Colonic mucosa (tissue), 4 donors: ENCODE measurements around the gene HOXB8. TPM values are rescaled to one million over a fixed set of nuclear protein-coding genes. Genes with fewer than 3 reads are reported as not detected.

Experiments used
- DNase-seq: peaks from one replicate; pipeline ENCODE4 v3.0.0-alpha.2; 2020
- H3K27ac ChIP-seq: fragments of 200-600 bp; one replicate; pipeline ENCODE4 v1.8.0; 2021
- H3K27me3 ChIP-seq: fragments of 200-600 bp; one replicate; pipeline ENCODE4 v1.8.0; 2021
- H3K36me3 ChIP-seq: fragments of 200-600 bp; one replicate; pipeline ENCODE4 v1.8.0; 2021
- H3K4me1 ChIP-seq: fragments of 200-600 bp; one replicate; pipeline ENCODE4 v1.8.0; 2021; ENCODE audit warnings: mild to moderate bottlenecking
- H3K4me3 ChIP-seq: fragments of 200-600 bp; one replicate; pipeline ENCODE4 v1.8.0; 2021
- H3K9ac ChIP-seq, 2 donors: one replicate each; pipeline ENCODE4 v1.7.0; 2013; ENCODE audit warnings: control low read depth in 2 of 2, low read depth in 2 of 2, low read length in 2 of 2
- H3K9me3 ChIP-seq: fragments of 200-600 bp; one replicate; pipeline ENCODE4 v1.8.0; 2021
- intact Hi-C: fragments of 100-400 bp; cut with DNase I; formaldehyde crosslinking; loops from one replicate; pipeline ENCODE4 v1.14.1; 2022
- total RNA-seq, 2 donors: library from RNA; stranded (reverse); fragmentation: NEBNext Ultra II Directional in 1 of 2; extraction: Animal tissue kit (Norgen Biotek cat#: 25700) in 1 of 2; gene quantifications; one replicate each; pipeline ENCODE4 v1.2.1, GENCODE V29; 2021
- TF ChIP-seq, protein P1 (sequence below): fragments of 200-600 bp; IDR thresholded peaks from one replicate; pipeline ENCODE4 v1.8.0; 2022; ENCODE audit warnings: antibody characterized with exemption, mild to moderate bottlenecking
- donor health status: healthy.
- donor health status: DM: no; HTN: no; CAD: no.
- donor health status: DM: no; HTN: no; CAD: no.

The HOXB8 gene
- total RNA-seq, 2 donors from 2014 or later, result 4.2 to 7.4 TPM

- peak overlapping the region; percentile 80 for H3K27ac ChIP-seq
- peak overlapping the region; percentile 57 for H3K4me3 ChIP-seq
- H3K9ac ChIP-seq, result peak overlapping the region; percentile 75 to 89
- peaks cover 8% of the 10 kb centered on the region for H3K27me3 ChIP-seq
- no peak for DNase-seq
- peaks cover 2% of the 10 kb centered on the region for H3K4me1 ChIP-seq
- H3K36me3 ChIP-seq, result no peaks in the 10 kb centered on the region
- no peaks in the 10 kb centered on the region for H3K9me3 ChIP-seq
- TF ChIP-seq, protein P1, sequence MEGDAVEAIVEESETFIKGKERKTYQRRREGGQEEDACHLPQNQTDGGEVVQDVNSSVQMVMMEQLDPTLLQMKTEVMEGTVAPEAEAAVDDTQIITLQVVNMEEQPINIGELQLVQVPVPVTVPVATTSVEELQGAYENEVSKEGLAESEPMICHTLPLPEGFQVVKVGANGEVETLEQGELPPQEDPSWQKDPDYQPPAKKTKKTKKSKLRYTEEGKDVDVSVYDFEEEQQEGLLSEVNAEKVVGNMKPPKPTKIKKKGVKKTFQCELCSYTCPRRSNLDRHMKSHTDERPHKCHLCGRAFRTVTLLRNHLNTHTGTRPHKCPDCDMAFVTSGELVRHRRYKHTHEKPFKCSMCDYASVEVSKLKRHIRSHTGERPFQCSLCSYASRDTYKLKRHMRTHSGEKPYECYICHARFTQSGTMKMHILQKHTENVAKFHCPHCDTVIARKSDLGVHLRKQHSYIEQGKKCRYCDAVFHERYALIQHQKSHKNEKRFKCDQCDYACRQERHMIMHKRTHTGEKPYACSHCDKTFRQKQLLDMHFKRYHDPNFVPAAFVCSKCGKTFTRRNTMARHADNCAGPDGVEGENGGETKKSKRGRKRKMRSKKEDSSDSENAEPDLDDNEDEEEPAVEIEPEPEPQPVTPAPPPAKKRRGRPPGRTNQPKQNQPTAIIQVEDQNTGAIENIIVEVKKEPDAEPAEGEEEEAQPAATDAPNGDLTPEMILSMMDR, result no peak
- intact Hi-C loops, result no loop called here
Measured at GRCh38 chr17:48609759-48610281, 5.3 kb downstream of the HOXB8 start.

DNA sequence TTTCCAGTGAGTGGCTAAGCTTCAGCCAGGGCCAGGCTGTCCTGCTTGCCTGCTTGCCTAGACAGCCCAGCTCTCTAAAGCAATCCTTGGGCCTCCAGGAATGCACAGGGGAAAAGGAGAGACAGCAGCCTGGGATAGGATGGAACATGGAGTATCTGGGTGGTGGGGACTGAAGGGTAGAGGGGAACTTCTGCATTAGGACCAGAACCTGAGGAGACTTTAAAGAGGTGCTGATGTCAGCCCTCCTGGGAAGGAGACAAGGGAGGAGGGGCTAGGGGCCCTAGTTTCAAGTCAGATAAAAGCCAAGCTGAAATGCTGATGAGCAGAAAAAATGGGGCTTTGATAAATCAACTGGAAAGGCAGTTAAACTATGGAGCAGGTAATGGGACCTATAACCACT lies 6.1 kb downstream of the HOXB8 start:
- TF ChIP-seq, protein P1, result no peak
- Histone ChIP-seq H3K27me3 (peaks cover 5% of the 10 kb centered on the region), H3K9me3 (no peaks in the 10 kb centered on the region), H3K27ac (no peak overlapping the region), H3K9ac (peak overlapping the region; percentile 6 to 89), H3K4me1 (peaks cover 2% of the 10 kb centered on the region), H3K4me3 (no peak overlapping the region), H3K36me3 (no peaks in the 10 kb centered on the region)
- intact Hi-C loops, result no loop called here
- DNase-seq, result no peak

- Histone ChIP-seq H3K4me1 (peaks cover 2% of the 10 kb centered on the region), H3K27ac (no peak overlapping the region), H3K36me3 (no peaks in the 10 kb centered on the region), H3K4me3 (no peak overlapping the region), H3K9me3 (no peaks in the 10 kb centered on the region), H3K27me3 (no peaks in the 10 kb centered on the region), H3K9ac (peak overlapping the region in 1 of 2 donors; percentile 37)
- TF ChIP-seq, protein P1, result no peak
- intact Hi-C loops, result no loop called here
- DNase-seq, result no peak
Measured at GRCh38 chr17:48608494-48608834, 6.6 kb downstream of the HOXB8 start.

GRCh38 chr17:48606892-48607614 lies 8.0 kb downstream of the HOXB8 start:
- TF ChIP-seq, protein P1, result no peak
- Histone ChIP-seq H3K27me3 (no peaks in the 10 kb centered on the region), H3K4me1 (peaks cover 2% of the 10 kb centered on the region), H3K36me3 (no peaks in the 10 kb centered on the region), H3K9me3 (no peaks in the 10 kb centered on the region), H3K4me3 (no peak overlapping the region), H3K27ac (no peak overlapping the region), H3K9ac (peak overlapping the region in 1 of 2 donors; percentile 60)
- no peak for DNase-seq
- intact Hi-C loops, result no loop called here

- TF ChIP-seq, protein P1, result no peak
- Histone ChIP-seq H3K4me3 (no peak overlapping the region), H3K9ac (peak overlapping the region in 1 of 2 donors; percentile 72), H3K4me1 (peaks cover 2% of the 10 kb centered on the region), H3K27ac (no peak overlapping the region), H3K9me3 (no peaks in the 10 kb centered on the region), H3K36me3 (no peaks in the 10 kb centered on the region), H3K27me3 (no peaks in the 10 kb centered on the region)
- intact Hi-C loops, result no loop called here
- DNase-seq, result no peak
Measured at GRCh38 chr17:48605991-48606891, 8.9 kb downstream of the HOXB8 start.
